DMS53 treated with DMSO at 0.1 percent for 48 hours (cell line): ENCODE results near the gene DAB1.

Experiments used
- DNase-seq: peaks from one replicate; lab custom pipeline; 2025; ENCODE audit not compliant: unreplicated experiment; lab: John Stamatoyannopoulos, UW

Gene DAB1

GRCh38 chr1:57041901-57042300 is 382.0 kb downstream of the DAB1 start:
- no peak for DNase-seq

- DNase-seq = no peak
These were observed 383.0 kb downstream of the DAB1 start for GRCh38 chr1:57040811-57041210.

- DNase-seq = no peak
These were observed 386.9 kb downstream of the DAB1 start for GRCh38 chr1:57036641-57037579.

- no peak for DNase-seq
These were observed 389.1 kb downstream of the DAB1 start for GRCh38 chr1:57034713-57035112.

GRCh38 chr1:57033222-57034001 is 390.4 kb downstream of the DAB1 start:
- DNase-seq = no peak

GRCh38 chr1:57026624-57027354 is 397.1 kb downstream of the DAB1 start:
- DNase-seq = no peak

GRCh38 chr1:57024855-57025254 is 399.0 kb downstream of the DAB1 start:
- no peak for DNase-seq

GRCh38 chr1:57024428-57024827 is 399.4 kb downstream of the DAB1 start:
- no peak for DNase-seq

- DNase-seq = no peak
These were observed 403.6 kb downstream of the DAB1 start for GRCh38 chr1:57020216-57020615.

GRCh38 chr1:57019236-57019839 is 404.5 kb downstream of the DAB1 start:
- no peak for DNase-seq

GRCh38 chr1:57018119-57018518 is 405.7 kb downstream of the DAB1 start:
- DNase-seq = no peak

- DNase-seq = no peak
These were observed 406.1 kb downstream of the DAB1 start for GRCh38 chr1:57017717-57018116.

- DNase-seq = peak; percentile 50
These were observed 406.7 kb downstream of the DAB1 start for GRCh38 chr1:57017200-57017599.

GRCh38 chr1:57015071-57015470 is 408.8 kb downstream of the DAB1 start:
- DNase-seq = no peak

- peak; percentile 68 for DNase-seq
These were observed 410.3 kb downstream of the DAB1 start for GRCh38 chr1:57013522-57013921.

- DNase-seq = no peak
These were observed 411.5 kb downstream of the DAB1 start for GRCh38 chr1:57012315-57012714.

GRCh38 chr1:57010511-57010910 is 413.3 kb downstream of the DAB1 start:
- DNase-seq = no peak

GRCh38 chr1:57007948-57008347 is 415.9 kb downstream of the DAB1 start:
- no peak for DNase-seq

GRCh38 chr1:57007472-57007871 is 416.4 kb downstream of the DAB1 start:
- DNase-seq = no peak

- DNase-seq = no peak
These were observed 420.3 kb downstream of the DAB1 start for GRCh38 chr1:57003398-57004139.
